ENCODE data around the gene ZNF277. TPM values are rescaled to one million over a fixed set of nuclear protein-coding genes. Genes with fewer than 3 reads are reported as not detected.

ZNF277 gene
- total and polyA plus RNA-seq, 2 donors (not counting 3 experiments of a cell fraction or from before 2014, with no cell fraction given) = 7.8 to 22.6 TPM

- no peak for DNase-seq (ENCODE audit: low read depth, low spot score)
- peaks cover 2% of the 10 kb centered on the region for H4K20me1 ChIP-seq (replicated peaks; ENCODE audit: control insufficient read depth, extremely low read depth, insufficient read depth, low read length)
- ChIA-PET POLR2A (no interaction called here), CTCF (interaction anchor here (1.1 kb wide), 1 partner anchor 203 kb away, joined by 3 read pairs; no protein-coding TSS in a partner anchor)
- H3K79me2 ChIP-seq (ENCODE audit: control insufficient read depth, insufficient read depth, low read length) = peaks cover 72% of the 10 kb centered on the region
- no peak for FAIRE-seq
- no peak overlapping the region for H2AFZ ChIP-seq (ENCODE audit: low read depth, low read length)
- no peaks in the 10 kb centered on the region for H3K9me3 ChIP-seq (replicated peaks; ENCODE audit: control insufficient read depth, insufficient read depth, low read length)
- H3K4me3 ChIP-seq (replicated peaks in 1 of 3; ENCODE audit: insufficient read depth in 1 of 3, low read depth in 1 of 3, low read length in 3 of 3) = peak overlapping the region in 1 of 3 experiments; percentile 82
- dilution Hi-C loops (cut with MboI; ENCODE audit: extremely low pct_ligation_motif_present, low sequenced_read_pairs) = no loop called here
- peak overlapping the region; percentile 96 for H3K4me2 ChIP-seq (ENCODE audit: insufficient read depth, low read length)
- TF ChIP-seq GATA2 (IDR thresholded peaks at IDR 0.05; ENCODE audit: insufficient read depth, insufficient read length, low read depth, low read length) (no peak), EZH2 (IDR thresholded peaks at IDR 0.05; ENCODE audit: borderline replicate concordance, low read depth, low read length, severe bottlenecking) (no peak), MYC (IDR thresholded peaks at IDR 0.05; ENCODE audit: low read depth, low read length) (no peak), JUN (IDR thresholded peaks at IDR 0.05; ENCODE audit: borderline replicate concordance, insufficient read depth, insufficient read length, low read depth) (no peak), FOS (IDR thresholded peaks at IDR 0.05; ENCODE audit: borderline replicate concordance, insufficient read depth, low read length) (no peak), POLR2A (IDR thresholded peaks at IDR 0.05; ENCODE audit: low read depth, low read length) (no peak), POLR2AphosphoS5 (IDR thresholded peaks at IDR 0.05; ENCODE audit: insufficient read depth, low read depth, low read length) (no peak), CTCF (IDR thresholded peaks at IDR 0.05; ENCODE audit: extremely low read depth in 1 of 2, insufficient read depth in 1 of 2, low read depth in 1 of 2, low read length in 2 of 2) (no peak)
- TF ChIP-seq, protein P1, sequence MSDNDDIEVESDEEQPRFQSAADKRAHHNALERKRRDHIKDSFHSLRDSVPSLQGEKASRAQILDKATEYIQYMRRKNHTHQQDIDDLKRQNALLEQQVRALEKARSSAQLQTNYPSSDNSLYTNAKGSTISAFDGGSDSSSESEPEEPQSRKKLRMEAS (IDR thresholded peaks at IDR 0.05; ENCODE audit: insufficient read depth, insufficient read length) = no peak
- BruUV-seq (replicated peaks) = no TSS peak
- H3K4me1 ChIP-seq (ENCODE audit: control insufficient read depth, extremely low read depth, insufficient read depth, low read length) = peaks cover 13% of the 10 kb centered on the region
- H3K36me3 ChIP-seq (ENCODE audit: control insufficient read depth in 2 of 2, extremely low read depth in 1 of 2, insufficient read depth in 2 of 2, low read length in 2 of 2) = no peaks in the 10 kb centered on the region
- no peak overlapping the region for H3K27ac ChIP-seq (ENCODE audit: insufficient read depth, low read depth, low read length)
- no peaks in the 10 kb centered on the region for H3K9me1 ChIP-seq (replicated peaks; ENCODE audit: control insufficient read depth, extremely low read depth, insufficient read depth, low read length)
- intact Hi-C loops (cut with micrococcal nuclease) = loop anchor here (2.0 to 10.0 kb wide), 5 partner anchors 185 to 373 kb away; no protein-coding TSS in a partner anchor
- H3K9ac ChIP-seq (replicated peaks; ENCODE audit: extremely low read depth, insufficient read depth, low read length) = no peak overlapping the region
- no peaks in the 10 kb centered on the region for H3K27me3 ChIP-seq (ENCODE audit: control insufficient read depth in 2 of 2, insufficient read depth in 2 of 2, low read length in 2 of 2)
Measured at GRCh38 chr7:112207765-112208164, 1.3 kb downstream of the ZNF277 start.

Measured in endothelial cell of umbilical vein (primary cell).